Left kidney (tissue), 8 donors: Measurements from ENCODE around the gene GLDC. TPM values are rescaled to one million over a fixed set of nuclear protein-coding genes. Genes with fewer than 3 reads are reported as not detected.
"Not testable (repeated sequence)": the region's sequence is repeated elsewhere in the genome, so short reads cannot be mapped to it uniquely, and the experiment has no call there.

Source experiments
- DNase-seq: peaks from one replicate; pipeline ENCODE4 v3.0.0-alpha.2; 2013
- long read RNA-seq, 8 donors: transcript quantifications; one replicate each; lab custom pipeline, GENCODE V29; 2026
- polyA plus RNA-seq: library from polyadenylated mRNA; unstranded; fragments of 120-200 nt; gene quantifications from one replicate; pipeline ENCODE4 v1.2.1, GENCODE V29; 2013; ENCODE audit not compliant: insufficient read length

Gene GLDC
- 22.4 TPM for polyA plus RNA-seq
- long read RNA-seq, donor 1, partial matches to known transcripts = 0 of 2 reads
- long read RNA-seq, donor 1, other reads (novel, unspliced or antisense) = 0 of 2 reads
- long read RNA-seq, donor 2, partial matches to known transcripts = 0 of 5 reads
- long read RNA-seq, donor 2, other reads (novel, unspliced or antisense) = 0 of 5 reads
- long read RNA-seq, donor 3, partial matches to known transcripts = 0 of 2 reads
- long read RNA-seq, donor 3, other reads (novel, unspliced or antisense) = 0 of 2 reads
- long read RNA-seq, donor 4, partial matches to known transcripts = 0 of 6 reads
- long read RNA-seq, donor 4, other reads (novel, unspliced or antisense) = 6 of 6 reads
- long read RNA-seq, donor 5, partial matches to known transcripts = 0 of 3 reads
- long read RNA-seq, donor 5, other reads (novel, unspliced or antisense) = 0 of 3 reads
- long read RNA-seq, donor 6, partial matches to known transcripts = 0 of 5 reads
- long read RNA-seq, donor 6, other reads (novel, unspliced or antisense) = 0 of 5 reads
- long read RNA-seq, donor 7, partial matches to known transcripts = 0 of 2 reads
- long read RNA-seq, donor 7, other reads (novel, unspliced or antisense) = 0 of 2 reads
- long read RNA-seq, donor 8, partial matches to known transcripts = 0 of 2 reads
- long read RNA-seq, donor 8, other reads (novel, unspliced or antisense) = 0 of 2 reads

- DNase-seq = peak; percentile 81
Observed at GRCh38 chr9:6645355-6646292, at the start of gene GLDC. Gene GLDC (minus strand): TSS chr9:6645729. CDS start chr9:6645499, 230 bp downstream.

GRCh38 chr9:6692881-6693361, 47.4 kb upstream of the GLDC start:
- DNase-seq = no peak

- DNase-seq = no peak
Observed at GRCh38 chr9:6692433-6692832, 46.9 kb upstream of the GLDC start.

- not testable (repeated sequence) for DNase-seq
Observed at GRCh38 chr9:6690675-6691070, 45.1 kb upstream of the GLDC start.

GRCh38 chr9:6689893-6690674, 44.6 kb upstream of the GLDC start:
- no peak for DNase-seq

GRCh38 chr9:6687180-6687579, 41.7 kb upstream of the GLDC start:
- DNase-seq = no peak

- DNase-seq = no peak
Observed at GRCh38 chr9:6686396-6686795, 40.9 kb upstream of the GLDC start.

GRCh38 chr9:6681957-6682501, 36.5 kb upstream of the GLDC start:
- DNase-seq = peak; percentile 10

- peak; percentile 95 for DNase-seq
Observed at GRCh38 chr9:6681147-6681956, 35.8 kb upstream of the GLDC start.

GRCh38 chr9:6680797-6681146, 35.2 kb upstream of the GLDC start:
- DNase-seq = no peak

- DNase-seq = no peak
Observed at GRCh38 chr9:6677803-6678202, 32.3 kb upstream of the GLDC start.

- DNase-seq = no peak
Observed at GRCh38 chr9:6676254-6676921, 30.9 kb upstream of the GLDC start.

GRCh38 chr9:6675268-6675667, 29.7 kb upstream of the GLDC start:
- DNase-seq = no peak

GRCh38 chr9:6673326-6674025, 27.9 kb upstream of the GLDC start:
- DNase-seq = no peak

- DNase-seq = no peak
Observed at GRCh38 chr9:6672118-6672517, 26.6 kb upstream of the GLDC start.

- no peak for DNase-seq
Observed at GRCh38 chr9:6671416-6671815, 25.9 kb upstream of the GLDC start.

- DNase-seq = no peak
Observed at GRCh38 chr9:6669881-6670280, 24.4 kb upstream of the GLDC start.

- DNase-seq = peak; percentile 32
Observed at GRCh38 chr9:6667633-6668280, 22.2 kb upstream of the GLDC start.
